ENCODE data around the gene SH3D21.

DNA sequence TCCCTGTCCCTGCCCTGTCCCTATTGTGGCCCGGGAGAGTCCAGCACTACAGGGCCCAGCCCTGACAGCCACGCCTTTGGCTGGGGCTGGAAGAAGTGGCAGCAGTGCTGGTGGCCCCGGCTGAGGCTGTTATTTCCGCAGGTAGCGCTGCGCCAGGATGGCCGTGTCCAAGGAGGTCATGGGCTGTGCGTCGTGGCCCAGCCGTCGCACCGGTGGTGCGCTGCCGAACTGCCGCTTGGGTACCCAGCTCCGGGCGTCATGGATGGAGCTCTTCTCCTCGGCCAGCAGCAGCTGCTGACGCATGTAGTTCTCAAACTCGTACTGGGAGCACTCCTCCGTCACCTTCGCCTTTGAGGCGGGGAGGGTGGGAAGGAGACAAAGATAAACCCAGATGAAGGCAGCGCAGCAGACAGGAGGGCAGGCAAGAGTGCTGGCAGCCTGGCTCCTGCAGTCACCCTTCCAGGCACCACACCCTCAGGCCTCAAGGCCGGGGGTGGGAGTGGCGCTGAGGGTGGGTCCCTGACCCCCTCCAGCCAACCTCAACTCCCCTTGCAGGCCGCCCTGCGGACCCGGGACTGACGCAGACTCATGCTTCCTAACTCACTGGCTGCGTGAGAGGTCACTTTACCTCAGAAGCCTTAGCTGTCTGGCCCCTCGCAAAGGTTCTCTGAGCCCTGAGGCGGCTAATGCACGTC is 35.6 kb downstream of the SH3D21 start:
- TF ChIP-seq, protein P1, sequence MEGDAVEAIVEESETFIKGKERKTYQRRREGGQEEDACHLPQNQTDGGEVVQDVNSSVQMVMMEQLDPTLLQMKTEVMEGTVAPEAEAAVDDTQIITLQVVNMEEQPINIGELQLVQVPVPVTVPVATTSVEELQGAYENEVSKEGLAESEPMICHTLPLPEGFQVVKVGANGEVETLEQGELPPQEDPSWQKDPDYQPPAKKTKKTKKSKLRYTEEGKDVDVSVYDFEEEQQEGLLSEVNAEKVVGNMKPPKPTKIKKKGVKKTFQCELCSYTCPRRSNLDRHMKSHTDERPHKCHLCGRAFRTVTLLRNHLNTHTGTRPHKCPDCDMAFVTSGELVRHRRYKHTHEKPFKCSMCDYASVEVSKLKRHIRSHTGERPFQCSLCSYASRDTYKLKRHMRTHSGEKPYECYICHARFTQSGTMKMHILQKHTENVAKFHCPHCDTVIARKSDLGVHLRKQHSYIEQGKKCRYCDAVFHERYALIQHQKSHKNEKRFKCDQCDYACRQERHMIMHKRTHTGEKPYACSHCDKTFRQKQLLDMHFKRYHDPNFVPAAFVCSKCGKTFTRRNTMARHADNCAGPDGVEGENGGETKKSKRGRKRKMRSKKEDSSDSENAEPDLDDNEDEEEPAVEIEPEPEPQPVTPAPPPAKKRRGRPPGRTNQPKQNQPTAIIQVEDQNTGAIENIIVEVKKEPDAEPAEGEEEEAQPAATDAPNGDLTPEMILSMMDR (conservative IDR thresholded peaks at IDR 0.05; ENCODE audit: low read length) = no peak
- no peak for TF ChIP-seq EZH2phosphoT487 (IDR thresholded peaks at IDR 0.05; ENCODE audit: borderline replicate concordance)
